Sigmoid colon (tissue), 7 donors: ENCODE measurements around the gene RGS19. TPM values are rescaled to one million over a fixed set of nuclear protein-coding genes. Genes with fewer than 3 reads are reported as not detected.

Source experiments
- DNase-seq: peaks from one replicate; pipeline ENCODE4 v3.0.0-alpha.2; 2019
- H3K27ac ChIP-seq, 4 donors: fragments of 200-600 bp; sonication (generic); one replicate each; pipeline ENCODE4 v1.5.1; 2016 to 2019; ENCODE audit warnings: mild to moderate bottlenecking in 1 of 4
- H3K27me3 ChIP-seq, 3 donors: fragments of 200-600 bp; sonication (generic); one replicate each; pipeline ENCODE4 v1.5.1; 2019; ENCODE audit warnings: mild to moderate bottlenecking in 1 of 3
- H3K36me3 ChIP-seq, 4 donors: fragments of 200-600 bp; sonication (generic); one replicate each; pipeline ENCODE4 v1.5.1; 2016 to 2019
- H3K4me1 ChIP-seq, 4 donors: fragments of 200-600 bp; sonication (generic); one replicate each; pipeline ENCODE4 v1.5.1; 2017 to 2019
- H3K4me3 ChIP-seq, 4 donors: fragments of 200-600 bp; sonication (generic); one replicate each; pipeline ENCODE4 v1.5.1; 2017 to 2019; ENCODE audit warnings: mild to moderate bottlenecking in 2 of 4, moderate library complexity in 1 of 4
- H3K9me3 ChIP-seq, 4 donors: fragments of 200-600 bp in 3 of 4; sonication (generic) in 3 of 4; one replicate each; pipeline versions ENCODE4 v1.5.1 to v1.6.1; 2013 to 2019
- CTCF ChIP-seq, 4 experiments: fragments of 450-650 bp in 3 of 4; fragments of 200-600 bp in 1 of 4; IDR thresholded peaks; one replicate each; pipeline ENCODE4 v1.5.1; 2016 to 2019; ENCODE audit warnings: antibody characterized with exemption in 4 of 4, mild to moderate bottlenecking in 3 of 4, moderate library complexity in 2 of 4
- EP300 ChIP-seq, 4 donors: sonication (generic); formaldehyde crosslinking; IDR thresholded peaks; one replicate each; pipeline ENCODE4 v1.6.1; 2017; ENCODE audit warnings: antibody characterized with exemption in 4 of 4
- POLR2A ChIP-seq, 2 donors: fragments of 450-650 bp; IDR thresholded peaks; one replicate each; pipeline ENCODE4 v1.6.1; 2016; ENCODE audit warnings: antibody characterized with exemption in 2 of 2, mild to moderate bottlenecking in 2 of 2, moderate library complexity in 2 of 2
- POLR2AphosphoS5 ChIP-seq, 4 donors: sonication (generic); formaldehyde crosslinking; IDR thresholded peaks; one replicate each; pipeline ENCODE4 v1.6.1; 2017; ENCODE audit warnings: antibody characterized with exemption in 4 of 4
- WGBS, 2 donors: extraction: QIAGEN DNeasy Blood & Tissue Kit; methylation state at CpG; one replicate each; pipeline ENCODE4 v1.1.7; 2013; 5-methylcytosine and 5-hydroxymethylcytosine counted together
- intact Hi-C: fragments of 100-400 bp; cut with DNase I; formaldehyde crosslinking; loops from one replicate; pipeline ENCODE4 v1.15.1; 2023
- polyA plus RNA-seq, 3 donors: library from polyadenylated mRNA; stranded (reverse); fragments of 200-250 nt; gene quantifications; one replicate each; pipeline ENCODE4 v1.2.3, GENCODE V29; 2013
- total RNA-seq, 4 donors: library from RNA; depleted of rRNA; stranded (reverse); fragments of >200 nt; gene quantifications; one replicate each; pipeline ENCODE4 v1.1.0, GENCODE V29; 2016
- donor health status: healthy with polysubstance abuse.
- donor health status: Bipolar disorder and iron deficiency.
- donor health status: healthy.

Gene RGS19
- total and polyA plus RNA-seq, 7 donors: 7.5 to 22.0 (median 11.6) TPM

DNA sequence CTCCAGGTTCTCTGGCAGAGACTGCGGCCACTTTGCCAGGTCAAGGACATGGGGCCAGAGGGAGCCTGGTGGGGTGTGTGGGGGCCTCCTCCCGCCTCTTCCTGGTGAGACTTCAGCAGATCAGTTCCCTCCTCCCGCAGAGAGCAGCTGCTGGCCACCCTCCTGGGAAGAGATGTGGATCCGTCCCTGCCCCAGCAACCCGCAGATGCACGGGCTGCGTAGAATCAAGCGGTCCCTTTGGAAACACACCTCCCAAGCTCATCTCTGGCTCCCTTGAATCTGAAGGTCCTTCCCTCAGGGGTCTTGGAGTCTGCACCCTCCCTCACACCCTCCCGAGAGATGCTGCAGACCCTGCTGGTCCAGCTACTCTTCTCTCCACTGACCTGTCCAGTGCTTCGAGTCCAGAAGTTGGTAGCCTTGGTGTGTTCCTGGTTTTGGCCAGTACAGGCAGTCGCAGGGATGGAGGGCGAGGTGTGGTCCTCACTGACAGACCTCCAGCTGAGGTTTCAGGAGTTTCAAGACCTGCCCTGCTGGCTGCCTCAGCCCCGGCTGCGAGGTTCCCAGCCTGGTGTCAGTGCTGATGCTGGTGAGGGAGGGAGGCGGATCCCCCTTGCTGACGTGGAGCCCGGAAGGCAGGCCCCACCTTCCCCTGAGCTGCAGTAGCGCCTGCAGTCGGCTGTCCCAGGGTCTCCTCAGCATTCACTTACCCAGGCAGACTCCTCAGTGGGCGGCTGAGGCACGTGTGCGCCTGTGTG is 27.8 kb upstream of the RGS19 start, which contains the start of gene NPBWR2:
Gene NPBWR2, minus strand, starts transcription at position 585 of the 755 bp plus-strand sequence. CDS start 734 bp downstream, outside the sequence.
- intact Hi-C loops: no loop called here
- no peak within 1 kb of the TSS for H3K27ac ChIP-seq
- peaks cover 0 to 7% (median 6%) of the 10 kb centered on the region in 4 donors for H3K4me1 ChIP-seq
- TF ChIP-seq POLR2A (IDR thresholded peaks at IDR 0.05) (no peak), POLR2AphosphoS5 (IDR thresholded peaks at IDR 0.05) (no peak), CTCF (IDR thresholded peaks at IDR 0.05) (no peak), EP300 (IDR thresholded peaks at IDR 0.05) (no peak)
- WGBS, 2 donors: 51 to 55% methylated on average over 22 of the region's 22 CpGs
- peak; percentile 48 for DNase-seq
- H3K4me3 ChIP-seq: no peak within 1 kb of the TSS
- no peaks in the 10 kb centered on the region for H3K36me3 ChIP-seq
- no peaks in the 10 kb centered on the region for H3K9me3 ChIP-seq
- H3K27me3 ChIP-seq: peaks cover 6 to 21% (median 20%) of the 10 kb centered on the region in 3 donors

- Histone ChIP-seq H3K4me3 (no peak overlapping the region), H3K36me3 (no peaks in the 10 kb centered on the region), H3K9me3 (no peaks in the 10 kb centered on the region), H3K27ac (no peak overlapping the region), H3K4me1 (peaks cover 0 to 12% (median 10%) of the 10 kb centered on the region in 4 donors), H3K27me3 (peaks cover 13 to 28% (median 27%) of the 10 kb centered on the region in 3 donors)
- TF ChIP-seq POLR2AphosphoS5 (IDR thresholded peaks at IDR 0.05): no peak
- intact Hi-C loops: no loop called here
- DNase-seq: peak; percentile 59
- WGBS, 2 donors: 88 to 91% methylated on average over 28 of the region's 28 CpGs
These were observed 27.2 kb upstream of the RGS19 start for GRCh38 chr20:64106435-64106961.

DNA sequence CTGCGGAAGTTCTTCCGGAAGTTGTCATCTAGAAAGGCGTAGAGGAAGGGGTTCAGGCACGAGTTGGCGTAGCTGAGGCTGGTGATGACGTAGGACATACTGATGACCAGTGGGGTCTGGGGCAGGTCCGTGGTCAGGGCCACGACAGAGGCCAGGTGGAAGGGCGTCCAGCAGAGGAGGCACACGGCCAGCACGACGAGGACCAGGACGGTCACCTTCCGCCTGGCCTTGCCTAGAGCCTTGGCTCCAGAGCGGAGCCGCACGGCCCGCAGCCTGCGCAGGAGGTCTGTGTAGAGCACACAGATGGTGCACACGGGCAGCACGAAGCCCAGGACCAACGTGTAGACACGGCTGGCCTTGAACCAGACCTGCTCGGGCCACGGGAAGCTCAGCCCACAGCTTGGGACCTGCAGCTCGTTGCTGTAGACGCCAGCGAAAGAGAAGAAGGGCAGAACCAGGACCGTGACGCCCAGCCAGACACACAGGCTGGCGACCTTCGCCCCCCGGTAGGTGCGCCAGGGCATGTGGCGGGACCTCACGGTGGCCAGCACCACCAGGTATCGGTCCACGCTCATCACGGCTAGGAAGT is 26.6 kb upstream of the RGS19 start:
- intact Hi-C loops: no loop called here
- peaks cover 18 to 33% (median 33%) of the 10 kb centered on the region in 3 donors for H3K27me3 ChIP-seq
- no peaks in the 10 kb centered on the region for H3K9me3 ChIP-seq

DNA sequence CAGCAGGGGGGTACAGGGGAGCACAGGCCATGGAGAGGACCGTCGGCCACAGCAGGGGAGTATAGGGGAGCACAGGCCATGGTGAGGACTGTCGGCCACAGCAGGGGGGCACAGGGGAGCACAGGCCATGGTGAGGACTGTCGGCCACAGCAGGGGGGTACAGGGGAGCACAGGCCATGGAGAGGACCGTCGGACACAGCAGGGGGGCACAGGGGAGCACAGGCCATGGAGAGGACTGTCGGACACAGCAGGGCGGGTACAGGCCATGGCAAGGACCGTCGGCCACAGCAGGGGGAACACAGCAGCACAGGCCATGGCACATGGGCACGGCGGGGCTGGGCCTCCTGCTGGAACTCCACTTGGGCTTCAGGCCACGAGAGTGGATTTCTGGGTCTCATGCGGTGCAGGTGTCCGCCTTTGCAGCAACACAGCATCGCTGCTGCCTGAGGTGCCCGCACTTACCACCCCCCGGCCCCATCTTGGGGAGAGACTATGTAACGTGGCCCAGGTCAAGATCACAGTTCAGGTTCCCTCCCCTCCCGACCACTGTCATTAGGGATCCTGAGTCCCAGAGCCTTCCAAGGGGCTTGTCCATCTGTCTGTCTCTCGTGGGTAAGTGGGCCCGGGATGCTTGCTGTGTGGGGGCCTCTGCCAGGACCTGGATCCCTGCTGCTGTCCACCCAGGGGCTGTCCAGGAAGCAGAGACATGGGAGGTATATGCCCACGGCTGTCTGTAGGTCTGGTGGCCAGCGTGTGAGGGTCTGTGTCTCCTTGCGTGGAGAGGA is 25.5 kb upstream of the RGS19 start:
- peak; percentile 50 for DNase-seq
- intact Hi-C loops: no loop called here
- Histone ChIP-seq H3K27ac (no peak overlapping the region), H3K4me3 (no peak overlapping the region), H3K27me3 (peaks cover 23 to 43% (median 43%) of the 10 kb centered on the region in 3 donors), H3K36me3 (no peaks in the 10 kb centered on the region), H3K4me1 (peaks cover 0 to 12% (median 10%) of the 10 kb centered on the region in 4 donors), H3K9me3 (no peaks in the 10 kb centered on the region)
- WGBS, 2 donors: 81 to 89% methylated on average over 25 of the region's 25 CpGs
- TF ChIP-seq EP300 (IDR thresholded peaks at IDR 0.05): no peak
- no peak for TF ChIP-seq POLR2A (IDR thresholded peaks at IDR 0.05)
- no peak for TF ChIP-seq CTCF (IDR thresholded peaks at IDR 0.05)
- TF ChIP-seq POLR2AphosphoS5 (IDR thresholded peaks at IDR 0.05): no peak

More for the DNA sequence above, 26.6 kb upstream of the RGS19 start:
- Histone ChIP-seq H3K36me3 (no peaks in the 10 kb centered on the region), H3K4me3 (no peak overlapping the region), H3K27ac (no peak overlapping the region), H3K4me1 (peaks cover 0 to 12% (median 10%) of the 10 kb centered on the region in 4 donors)
- TF ChIP-seq POLR2A (IDR thresholded peaks at IDR 0.05) (no peak), CTCF (IDR thresholded peaks at IDR 0.05) (no peak), EP300 (IDR thresholded peaks at IDR 0.05) (no peak), POLR2AphosphoS5 (IDR thresholded peaks at IDR 0.05) (no peak)
- WGBS, 2 donors: 87 to 93% methylated on average over 39 of the region's 39 CpGs
- no peak for DNase-seq
